GM19023 (cell line): Measurements from ENCODE around the gene SEMA7A.
"Not testable (repeated sequence)": the region's sequence is repeated elsewhere in the genome, so short reads cannot be mapped to it uniquely, and the experiment has no call there.

Experiments used
- ATAC-seq: cut with Tn5 transposase; IDR thresholded peaks from one replicate; pipeline ENCODE4 v1.9.1; 2021; ENCODE audit warnings: mild to moderate bottlenecking, moderate library complexity; ENCODE audit not compliant: unreplicated experiment

SEMA7A gene

DNA sequence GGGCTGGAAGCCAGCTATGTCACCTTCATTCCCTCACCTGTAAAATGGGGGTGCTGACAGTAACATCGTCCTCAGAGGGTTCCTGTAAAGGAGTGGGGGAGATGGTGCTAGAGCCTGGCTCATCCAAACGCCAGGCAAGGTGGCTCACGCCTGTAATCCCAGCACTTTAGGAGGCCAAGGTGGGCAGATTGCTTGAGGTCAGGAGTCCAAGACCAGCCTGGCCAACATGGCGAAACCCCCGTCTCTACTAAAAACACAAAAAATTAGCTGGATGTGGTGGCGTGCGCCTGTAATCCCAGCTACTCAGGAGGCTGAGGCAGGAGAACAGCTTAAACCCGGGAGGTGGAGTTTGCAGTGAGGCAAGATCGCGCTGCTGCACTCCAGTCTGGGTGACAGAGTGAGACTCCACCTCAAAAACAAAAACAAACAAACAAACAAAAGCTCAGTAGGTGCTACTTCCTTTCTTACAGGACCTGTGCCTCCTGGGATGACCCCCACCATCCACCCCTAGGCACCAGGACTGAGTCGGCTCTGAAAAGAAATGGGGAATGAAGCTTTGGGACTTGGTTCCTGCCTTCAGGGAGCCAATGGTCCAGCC lies 43.6 kb downstream of the SEMA7A start:
- ATAC-seq, result not testable (repeated sequence)

DNA sequence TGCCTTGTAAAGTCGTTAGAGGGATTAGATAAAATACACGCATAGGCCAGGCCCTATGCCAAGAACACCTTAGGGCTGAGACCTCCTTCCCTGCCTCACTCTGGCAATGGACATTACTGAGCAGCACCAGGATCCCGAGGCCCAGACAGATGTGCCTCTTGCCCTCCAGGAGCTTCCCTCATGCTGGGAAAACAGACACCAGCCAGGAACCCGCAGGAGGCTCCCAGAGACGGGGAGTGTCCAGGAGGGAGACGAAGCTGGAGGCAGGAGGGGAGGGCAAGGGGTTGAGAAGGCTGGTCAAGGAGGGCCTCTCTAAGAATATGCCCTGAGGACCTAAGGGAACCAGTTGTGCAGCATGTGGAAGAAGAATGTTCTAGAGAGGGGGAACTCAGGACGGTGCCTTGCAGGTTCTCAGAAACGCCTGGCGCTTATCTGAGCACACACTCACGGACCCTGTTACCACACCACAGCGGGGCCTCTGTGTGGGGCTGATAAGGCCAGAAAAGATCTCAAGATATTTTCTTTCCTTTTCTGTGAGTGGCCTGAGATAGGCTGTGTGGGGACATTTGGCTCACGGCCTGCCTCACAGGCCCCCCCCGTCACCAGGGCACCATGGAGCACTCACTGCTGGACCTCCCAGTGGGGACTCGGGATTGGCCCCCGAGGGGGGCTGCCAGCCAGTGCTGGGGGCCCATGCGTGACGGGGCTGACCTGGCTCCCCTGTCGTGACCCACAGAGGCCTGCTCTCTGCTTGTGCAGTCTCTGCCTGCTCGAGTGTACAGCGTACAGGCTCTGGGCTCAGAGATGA lies 44.3 kb downstream of the SEMA7A start:
- no peak for ATAC-seq

DNA sequence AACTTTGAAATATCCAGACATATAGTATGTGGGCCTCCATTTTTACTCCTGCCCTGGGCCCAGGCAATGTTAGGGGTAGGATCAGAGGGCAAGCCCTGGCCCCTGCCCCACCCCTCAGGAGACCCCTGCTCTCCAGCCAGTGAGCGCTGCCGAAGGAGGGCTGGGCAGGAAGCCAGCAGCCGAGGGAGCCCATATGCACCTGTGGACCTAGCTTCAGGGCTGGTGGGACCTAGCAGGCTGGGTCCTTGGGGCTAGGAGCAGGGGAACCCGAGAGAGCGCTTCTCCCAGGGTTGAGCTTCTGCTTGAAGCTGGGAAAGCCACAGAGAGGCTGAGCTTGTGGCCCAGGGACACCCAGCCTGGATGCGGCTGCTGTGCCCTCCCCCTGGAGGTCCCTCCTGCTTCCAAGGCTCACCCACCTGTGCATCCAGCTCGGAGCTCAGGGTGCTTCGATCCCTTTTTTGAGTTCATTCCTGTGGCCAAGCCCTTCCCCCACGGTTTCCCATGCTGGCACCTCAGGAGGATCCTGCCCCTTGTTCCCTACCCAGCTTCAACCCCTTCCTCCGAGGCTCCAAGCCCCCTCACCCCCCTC lies 45.3 kb downstream of the SEMA7A start:
- no peak for ATAC-seq

DNA sequence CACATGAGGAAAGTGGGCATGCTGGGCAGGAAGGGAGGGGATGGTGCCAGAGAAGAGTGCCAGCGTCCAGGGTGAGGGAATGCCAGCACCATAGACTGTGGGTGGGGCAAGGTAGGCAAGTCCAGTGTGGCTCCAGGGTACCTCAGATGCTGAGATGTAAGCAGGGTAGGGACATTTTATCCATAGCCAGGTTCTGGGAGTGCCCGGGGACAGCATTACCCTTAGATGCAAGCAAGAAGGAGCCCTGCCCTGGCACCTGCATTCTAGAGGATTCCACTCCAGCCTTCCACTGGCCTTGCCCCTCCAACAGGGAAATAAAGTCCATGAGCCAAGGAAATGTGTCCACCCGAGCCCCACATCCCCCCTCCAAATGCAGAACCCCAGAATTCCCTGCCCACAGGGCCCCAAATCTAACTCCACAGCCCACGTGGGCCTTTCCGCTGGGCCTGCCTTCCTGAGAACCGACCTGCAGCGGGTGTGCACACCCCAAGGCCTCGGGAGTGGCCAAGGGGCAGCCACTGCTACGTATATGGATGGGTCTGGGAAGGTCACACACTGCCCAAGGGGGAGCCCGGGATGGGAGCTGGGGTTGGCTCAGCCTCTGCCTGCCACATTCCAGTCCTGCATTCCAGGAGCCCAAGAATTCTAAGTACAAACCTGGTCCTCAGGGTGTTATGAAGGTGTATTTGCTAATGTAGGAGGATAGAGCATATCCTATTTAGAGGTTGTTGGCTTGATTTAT lies 46.0 kb downstream of the SEMA7A start:
- no peak for ATAC-seq

DNA sequence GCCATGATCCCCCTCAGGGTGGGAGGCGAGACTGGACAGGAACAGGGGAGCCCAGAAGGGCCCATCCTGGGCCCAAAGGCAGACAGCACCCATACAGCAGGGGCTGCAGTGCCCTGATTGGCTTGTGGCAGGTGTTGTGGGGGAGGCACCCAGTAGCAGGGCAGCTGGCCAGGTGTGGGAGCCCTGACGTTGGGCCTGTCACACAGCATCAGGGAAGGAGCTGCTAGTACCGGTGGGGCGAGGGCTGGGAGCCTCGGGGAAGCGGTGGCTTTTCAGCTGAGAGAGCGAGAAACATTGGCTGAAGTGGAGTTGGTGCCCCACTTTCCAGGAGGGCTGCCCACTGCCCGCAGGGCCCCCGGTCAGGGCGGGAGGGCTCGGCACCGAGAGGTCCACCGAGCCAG lies 46.6 kb downstream of the SEMA7A start:
- ATAC-seq, result no peak

DNA sequence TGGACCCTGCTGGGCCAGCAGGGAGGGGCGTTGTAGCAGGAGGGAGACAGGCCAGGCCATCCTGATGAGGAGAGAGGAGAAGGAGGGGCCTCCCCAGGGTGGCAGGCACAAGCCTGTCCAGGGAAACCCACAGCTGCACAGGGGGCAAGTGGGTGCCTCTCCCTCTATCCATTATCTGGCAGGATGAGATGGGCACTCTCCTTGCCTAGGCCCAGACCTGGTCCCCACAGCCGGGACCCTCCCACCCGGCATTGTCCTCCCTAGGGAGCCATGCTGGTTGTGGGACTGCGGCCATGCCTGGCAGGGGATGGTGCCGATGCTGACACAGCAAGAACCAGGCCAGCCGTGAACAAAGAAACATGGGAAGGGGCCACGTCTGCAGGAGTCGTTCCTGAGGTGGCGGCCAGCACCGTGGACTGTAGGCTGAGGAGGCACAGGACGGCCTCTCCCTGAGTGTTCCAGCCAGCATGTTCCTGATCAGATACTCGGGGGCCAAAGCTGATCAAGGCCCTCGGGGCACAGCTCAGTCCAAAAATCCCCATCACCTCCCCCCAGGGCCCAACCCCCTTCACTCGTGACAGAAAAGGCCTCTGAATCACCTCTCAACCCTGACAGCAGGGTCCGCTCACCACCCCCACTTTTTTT lies 47.1 kb downstream of the SEMA7A start:
- no peak for ATAC-seq

DNA sequence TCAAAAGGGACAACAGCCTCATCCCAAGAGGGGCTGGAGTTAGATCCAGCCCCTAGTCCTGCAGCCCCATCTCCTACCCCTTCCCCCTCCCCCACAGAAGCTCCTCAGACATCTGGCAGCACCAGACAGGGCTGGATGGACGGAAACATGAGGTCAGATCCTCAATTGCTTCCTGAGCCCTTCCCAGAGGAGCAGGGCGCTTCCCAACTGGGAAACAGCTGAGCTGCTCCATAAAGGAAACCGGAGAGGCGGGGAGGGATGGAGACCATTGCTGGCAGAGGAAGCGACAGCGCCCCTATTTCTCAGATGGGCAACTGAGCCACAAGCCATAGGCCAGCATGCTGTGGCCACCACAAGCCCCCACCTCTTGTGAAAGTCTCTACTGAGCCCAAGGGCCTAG lies 48.0 kb downstream of the SEMA7A start:
- ATAC-seq, result no peak

DNA sequence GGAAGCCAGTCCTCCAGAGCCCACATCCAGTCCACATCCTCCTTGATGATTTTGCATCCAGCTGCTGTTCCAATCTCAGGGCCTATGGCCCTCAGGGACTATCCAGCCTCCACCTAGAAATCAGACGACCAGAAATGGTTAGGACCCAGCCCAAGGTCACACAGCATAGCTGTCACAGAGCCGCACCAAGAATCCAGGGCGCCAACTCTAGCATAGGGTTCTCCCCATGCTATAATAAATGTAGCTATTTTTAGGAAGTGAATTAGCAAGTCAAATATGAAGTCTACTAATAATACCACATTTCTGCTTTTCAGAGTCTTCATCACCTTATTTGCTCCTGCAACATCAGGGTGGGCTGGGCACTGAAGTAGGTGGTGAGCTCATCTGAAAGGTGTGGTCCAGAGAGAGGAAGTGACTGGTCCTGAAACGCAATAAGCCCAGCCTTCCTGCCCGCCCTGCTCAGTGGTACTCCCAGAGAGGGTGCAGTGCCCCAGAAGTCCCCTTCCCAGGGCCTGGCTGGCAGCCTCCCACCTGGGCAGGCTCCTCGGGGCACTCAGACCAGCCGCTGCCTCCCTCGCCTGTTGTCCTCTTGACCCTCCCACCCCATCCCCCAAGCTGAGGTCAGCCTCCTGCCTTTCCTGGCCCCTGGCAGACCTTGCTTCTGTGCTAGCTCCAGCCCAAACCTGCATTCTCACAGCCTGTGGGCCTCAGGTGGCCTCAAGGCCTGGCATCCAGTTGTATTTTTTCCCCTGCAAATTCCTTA lies 48.7 kb downstream of the SEMA7A start:
- ATAC-seq, result peak; percentile 60

DNA sequence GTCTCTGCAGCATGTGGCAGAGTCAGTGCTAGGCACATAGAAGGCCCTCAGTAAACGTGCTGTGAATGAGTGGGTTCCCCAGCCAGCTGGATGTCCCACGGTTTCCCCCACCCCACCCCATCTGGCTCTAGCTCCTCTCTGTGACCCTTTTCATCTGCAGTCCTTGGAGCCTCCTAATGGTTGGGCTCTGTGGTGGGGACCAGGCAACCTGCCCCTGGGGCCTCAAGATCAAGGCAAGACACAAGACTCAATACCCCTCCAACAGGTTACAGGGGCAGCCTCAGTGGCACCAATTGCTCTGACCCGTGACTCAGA lies 49.2 kb downstream of the SEMA7A start:
- no peak for ATAC-seq

DNA sequence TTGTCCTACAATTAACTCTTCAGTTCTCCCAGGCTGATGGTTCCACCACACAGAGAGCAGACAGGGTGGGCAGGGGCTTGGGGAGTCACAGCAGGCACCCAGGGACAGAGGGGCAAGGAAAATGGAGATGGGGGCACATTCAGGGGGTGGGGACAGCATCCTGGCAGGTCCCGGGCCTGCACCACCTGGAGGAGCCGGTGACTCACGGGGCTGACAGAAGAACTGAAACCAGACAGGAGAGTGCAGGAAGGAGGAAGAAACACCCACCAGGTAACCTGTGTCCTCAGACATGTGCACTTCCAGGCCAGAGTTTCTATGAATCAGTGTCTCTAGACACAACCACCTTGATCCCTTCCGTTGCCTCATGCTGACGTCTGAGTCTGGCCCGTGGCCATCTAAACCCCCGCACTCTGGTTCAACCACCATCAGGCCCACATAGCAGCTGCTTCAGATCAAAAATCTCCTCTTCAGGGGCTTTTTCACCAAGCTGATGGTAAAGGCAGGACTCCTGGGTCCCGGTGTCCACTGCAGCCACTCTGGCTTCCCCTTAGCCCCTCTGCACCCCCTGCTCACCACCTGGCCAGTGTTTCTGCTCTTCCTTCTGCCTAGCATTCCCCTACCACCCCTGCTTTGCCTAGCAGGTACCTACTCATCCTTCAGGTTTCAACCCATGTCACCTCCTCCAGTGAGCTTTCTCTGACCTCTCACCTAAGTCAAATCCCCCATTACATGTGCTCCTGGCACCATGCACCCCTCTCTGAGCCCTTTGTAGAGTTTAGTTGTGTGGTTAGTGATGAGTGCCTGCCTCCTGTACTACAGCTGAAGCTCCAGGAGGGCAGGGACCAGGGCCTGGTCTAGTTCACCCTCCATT lies 49.8 kb downstream of the SEMA7A start:
- peak; percentile 44 for ATAC-seq

DNA sequence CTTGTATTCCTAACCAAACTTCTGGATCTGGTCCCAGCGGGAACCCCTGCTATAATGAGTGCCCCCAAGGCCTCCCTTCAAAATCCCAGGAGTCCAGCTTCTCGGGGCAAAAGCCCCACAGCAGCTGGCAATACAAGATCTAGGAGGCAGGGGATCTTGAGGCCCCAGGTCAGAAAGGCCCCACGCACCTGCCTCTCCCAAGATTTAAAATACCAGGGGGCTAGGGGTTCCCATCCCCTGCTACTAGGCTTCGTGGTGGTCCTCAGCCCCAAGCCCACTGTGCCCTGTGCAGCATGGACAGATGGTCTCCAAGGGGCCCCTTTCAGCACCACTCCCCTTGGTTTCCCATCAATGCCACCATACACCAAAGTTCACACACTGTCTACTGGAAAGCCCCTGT lies 50.5 kb downstream of the SEMA7A start:
- peak; percentile 6 for ATAC-seq

DNA sequence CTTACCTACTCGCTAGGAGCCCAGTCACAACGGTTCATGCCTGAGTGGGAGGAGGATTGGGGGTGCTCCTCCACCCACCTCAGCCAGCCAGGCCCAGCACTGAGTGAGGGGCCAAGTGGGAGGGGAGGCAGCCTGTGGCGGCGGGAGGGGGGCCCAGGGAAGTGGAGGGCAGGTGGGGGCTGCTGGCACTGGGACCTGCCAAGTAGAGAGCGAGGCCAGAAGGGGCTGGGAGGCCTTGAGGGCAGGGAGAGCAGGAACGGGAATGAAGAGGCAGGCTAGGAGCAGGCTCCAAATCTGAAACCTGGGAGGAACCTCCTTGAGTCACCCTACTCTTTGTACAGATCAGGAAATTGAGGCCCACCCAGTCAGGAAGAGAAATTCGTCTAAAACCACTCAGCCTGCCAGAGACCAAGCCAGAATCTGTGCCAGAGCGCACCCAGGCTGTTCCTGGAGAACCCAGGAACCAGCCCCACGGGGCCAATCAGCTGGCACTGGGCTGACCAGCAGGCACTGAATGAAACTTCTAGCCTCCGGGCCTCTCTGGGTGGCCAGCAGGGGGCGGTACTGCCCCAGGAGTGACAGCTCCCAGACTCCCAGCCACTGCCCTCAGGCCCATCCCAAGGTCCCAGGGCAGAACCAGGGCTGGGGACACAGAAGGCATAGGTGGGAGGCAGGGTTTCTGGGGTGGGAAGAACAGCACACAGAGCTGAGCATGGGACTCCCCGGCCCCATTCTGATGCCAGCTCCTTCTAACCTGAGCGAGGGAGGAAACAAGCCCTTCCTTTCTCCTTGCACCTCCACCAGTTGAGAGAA lies 51.5 kb downstream of the SEMA7A start:
- peak; percentile 27 for ATAC-seq

DNA sequence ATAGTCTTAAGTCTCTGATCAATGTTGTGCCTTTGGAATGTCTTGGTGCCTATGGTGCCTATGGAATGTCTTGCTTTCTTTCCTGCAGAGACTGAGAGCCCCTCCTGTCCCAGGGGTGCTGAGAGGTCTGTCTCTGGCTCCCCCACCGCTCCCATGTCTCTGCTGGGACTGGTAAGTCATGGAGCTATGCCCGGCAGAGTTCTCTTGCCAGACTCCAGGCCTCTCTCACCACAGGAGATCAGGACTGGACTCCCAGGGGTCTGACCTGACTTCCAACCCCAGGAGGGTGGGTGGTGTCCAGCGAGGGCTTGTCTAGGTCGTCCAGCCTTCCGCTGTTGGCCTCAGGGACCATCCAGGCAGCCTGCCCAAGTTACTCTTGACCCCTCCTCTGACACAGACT lies 52.3 kb downstream of the SEMA7A start:
- no peak for ATAC-seq

DNA sequence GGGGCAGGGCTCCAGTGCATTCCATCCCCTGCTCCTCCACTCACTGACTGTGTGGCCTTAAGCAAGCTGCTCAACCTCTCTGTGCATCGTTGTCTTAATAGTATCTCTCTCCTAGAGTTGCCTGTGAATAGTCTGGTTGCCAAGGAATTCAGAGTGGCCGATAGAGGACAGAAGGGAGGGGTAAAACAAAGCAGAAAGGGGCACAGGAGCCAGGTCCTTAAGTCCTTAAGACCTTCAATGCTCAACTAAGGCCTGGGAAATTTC lies 52.6 kb downstream of the SEMA7A start:
- no peak for ATAC-seq

DNA sequence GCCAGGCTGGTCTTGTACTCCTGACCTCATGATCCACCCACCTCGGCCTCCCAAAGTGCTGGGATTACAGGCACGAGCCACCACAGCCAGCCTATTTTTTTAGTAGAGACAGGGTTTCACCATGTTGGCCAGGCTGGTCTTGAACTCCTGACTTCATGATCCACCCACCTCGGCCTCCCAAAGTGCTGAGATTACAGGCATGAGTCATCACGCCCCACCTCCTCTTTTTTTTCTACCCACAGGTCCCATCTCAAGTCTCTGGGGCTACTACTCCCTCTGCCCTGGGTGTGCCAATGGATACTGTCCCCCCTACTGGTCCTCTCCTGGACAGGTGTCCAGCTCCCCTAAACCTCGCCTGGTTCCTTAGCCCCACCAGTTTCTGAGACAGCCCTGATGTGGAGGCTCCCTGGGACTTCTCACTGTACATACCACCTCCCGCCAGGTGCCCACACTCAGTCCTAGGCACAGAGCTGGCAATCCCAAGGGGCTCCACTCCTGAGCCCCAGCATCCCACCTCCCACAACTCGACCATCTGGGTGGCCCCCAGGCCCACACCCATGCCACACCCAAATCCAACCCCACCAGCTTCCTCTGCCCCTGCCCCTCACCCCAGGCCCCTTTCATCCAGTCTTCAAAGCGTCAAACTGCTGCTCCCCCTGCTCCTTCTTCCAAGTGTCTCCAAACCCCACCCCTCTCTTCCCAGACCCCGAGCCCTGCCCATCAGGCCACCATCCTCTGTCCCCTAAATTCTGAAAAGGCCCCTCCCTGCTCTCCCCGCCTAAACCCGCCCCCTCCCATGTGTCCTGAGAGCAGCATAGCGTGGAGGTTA lies 53.2 kb downstream of the SEMA7A start:
- no peak for ATAC-seq

DNA sequence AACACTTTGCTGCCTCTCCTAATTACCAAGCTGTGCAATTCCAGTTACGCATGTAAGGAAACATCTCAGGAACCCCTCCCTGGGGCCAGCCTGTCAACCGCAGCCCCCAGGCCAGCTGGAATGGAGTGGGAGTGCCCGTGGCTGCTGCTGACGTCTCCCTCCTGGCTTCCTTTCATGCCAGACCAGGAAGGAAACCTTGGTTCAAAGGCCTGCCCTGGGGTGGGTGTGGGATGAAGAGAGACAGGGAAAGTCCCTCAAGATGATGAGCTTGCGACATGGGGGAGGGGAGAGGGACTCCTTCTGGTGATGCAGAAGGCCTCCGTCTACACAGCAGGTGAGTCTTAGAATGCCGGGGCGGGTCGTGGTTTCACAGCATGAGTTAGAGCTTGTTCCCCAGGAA lies 54.9 kb downstream of the SEMA7A start:
- no peak for ATAC-seq

DNA sequence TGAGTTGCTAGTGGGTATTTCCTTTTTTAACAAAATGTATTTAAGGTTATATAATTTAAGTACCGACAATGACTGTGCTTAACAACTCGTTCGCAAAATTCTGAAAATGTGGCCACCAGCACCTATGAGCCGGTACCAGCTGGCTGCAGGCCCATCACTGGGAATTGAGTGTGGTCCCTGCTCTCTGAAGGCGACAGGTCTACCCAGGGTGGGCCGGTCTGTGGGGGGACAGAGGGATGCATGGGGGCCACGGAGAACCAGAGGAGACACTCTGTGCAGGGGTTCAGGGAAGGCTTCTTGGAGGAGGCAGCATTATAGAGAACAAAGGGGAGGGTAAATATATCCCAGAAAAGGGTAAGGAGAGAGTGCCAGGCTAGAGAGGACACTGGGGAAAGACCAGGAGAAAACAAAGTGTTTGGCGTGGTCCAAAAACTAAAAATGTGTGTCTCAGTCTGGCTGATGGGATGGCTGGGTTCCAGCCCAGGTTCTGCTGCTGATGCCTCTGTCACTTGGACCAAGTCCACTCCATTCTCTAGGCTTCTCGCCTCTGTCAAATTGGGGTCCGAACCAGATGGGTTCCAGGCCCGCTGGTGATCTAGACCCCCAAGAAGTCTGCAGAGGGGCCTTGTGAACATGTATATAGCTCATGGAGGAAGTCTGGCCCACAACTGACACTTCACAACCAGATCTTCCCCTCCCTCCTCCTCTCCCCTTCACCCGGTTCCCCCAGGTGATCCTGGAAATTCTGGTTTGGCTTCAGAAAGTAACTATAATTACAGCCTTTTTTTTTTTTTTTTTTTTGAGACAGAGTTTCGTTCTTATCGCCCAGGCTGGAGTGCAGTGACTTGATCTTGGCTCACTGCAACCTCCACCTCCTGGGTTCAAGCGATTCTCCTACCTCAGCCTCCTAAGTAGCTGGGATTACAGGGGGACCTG lies 55.7 kb downstream of the SEMA7A start:
- ATAC-seq, result no peak
